GM19452 (cell line): Measurements from ENCODE around the gene PCSK6.

Experiments used
- ATAC-seq: cut with Tn5 transposase; IDR thresholded peaks from one replicate; pipeline ENCODE4 v1.9.1; 2021; ENCODE audit not compliant: unreplicated experiment

The PCSK6 gene

DNA sequence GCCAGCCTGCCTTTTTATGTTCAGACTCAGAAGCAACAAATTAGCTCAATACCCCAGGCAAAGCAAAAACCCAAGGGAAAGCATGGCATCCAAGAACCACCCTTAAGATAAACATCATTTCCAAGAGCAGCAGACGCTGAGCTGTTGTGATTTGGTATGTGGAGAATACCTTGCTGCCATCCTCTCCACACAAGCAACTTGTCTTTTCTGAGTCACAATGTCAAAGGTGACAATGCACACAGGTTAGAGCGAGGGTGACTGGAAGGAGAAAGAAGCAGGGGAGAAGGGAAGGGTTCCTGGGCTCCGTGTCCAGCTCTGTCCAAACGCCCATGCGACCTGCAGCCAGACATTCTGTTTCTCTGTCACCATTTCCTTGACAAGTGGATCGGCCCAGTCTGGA lies 6.0 kb downstream of the PCSK6 start:
- ATAC-seq, result no peak

DNA sequence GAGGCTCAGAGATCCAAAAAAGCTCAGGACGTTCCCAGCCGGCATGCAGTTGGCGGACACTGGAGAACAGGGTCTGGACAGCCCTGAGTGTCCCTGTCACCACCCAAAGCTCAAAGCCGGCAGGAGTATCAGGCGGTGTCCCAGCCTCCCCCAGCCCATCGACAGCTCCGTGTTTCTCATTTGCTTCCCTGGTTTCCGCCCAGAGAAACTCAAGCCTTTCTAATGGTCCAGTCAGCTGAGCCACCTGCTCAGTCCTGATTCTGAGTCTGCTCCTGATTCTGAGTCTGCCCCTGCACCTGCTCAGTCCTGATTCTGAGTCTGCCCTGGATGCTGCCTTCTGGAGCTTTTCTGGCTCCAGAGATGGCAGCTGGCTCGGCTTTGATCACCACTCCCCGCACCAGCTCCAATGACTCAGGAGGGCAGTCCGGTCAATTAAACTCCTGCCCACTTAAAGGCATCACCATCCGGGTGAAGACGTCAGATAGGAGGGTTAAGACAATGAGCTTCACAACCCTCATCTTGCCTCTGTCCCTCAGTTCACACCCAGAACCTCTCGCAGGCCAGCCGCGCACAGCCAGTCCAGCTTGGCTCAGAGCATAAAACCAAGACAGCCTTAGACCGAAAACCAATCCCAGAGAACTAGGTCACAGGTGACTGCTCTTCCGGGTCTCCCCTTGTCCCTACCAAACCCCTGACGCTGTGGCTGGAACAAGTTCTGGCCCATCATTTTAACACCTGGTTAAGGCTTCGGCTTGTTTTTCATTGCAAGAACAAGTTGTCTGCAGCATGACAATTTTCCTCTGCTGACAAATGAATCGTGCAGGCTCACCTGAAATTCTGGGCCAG lies 6.8 kb downstream of the PCSK6 start:
- no peak for ATAC-seq

GRCh38 chr15:101481917-101482525 lies 7.5 kb downstream of the PCSK6 start:
- ATAC-seq, result no peak

DNA sequence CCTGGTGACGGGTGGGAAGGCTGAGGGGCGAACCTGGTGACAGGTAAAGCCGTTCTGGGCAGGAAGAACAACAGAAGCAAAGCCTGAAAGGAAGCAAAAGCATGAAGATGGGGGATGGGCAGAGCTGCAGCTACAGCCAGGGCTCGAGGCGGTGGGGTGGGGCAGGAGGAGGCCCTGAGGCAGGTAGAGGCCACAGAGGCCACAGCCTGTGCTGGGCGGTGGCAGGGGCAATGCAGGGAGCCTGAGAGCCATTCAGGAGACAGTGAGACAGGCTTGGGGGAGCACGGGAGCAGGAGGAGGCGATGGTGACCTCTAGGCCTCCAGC lies 8.2 kb downstream of the PCSK6 start:
- ATAC-seq, result no peak

DNA sequence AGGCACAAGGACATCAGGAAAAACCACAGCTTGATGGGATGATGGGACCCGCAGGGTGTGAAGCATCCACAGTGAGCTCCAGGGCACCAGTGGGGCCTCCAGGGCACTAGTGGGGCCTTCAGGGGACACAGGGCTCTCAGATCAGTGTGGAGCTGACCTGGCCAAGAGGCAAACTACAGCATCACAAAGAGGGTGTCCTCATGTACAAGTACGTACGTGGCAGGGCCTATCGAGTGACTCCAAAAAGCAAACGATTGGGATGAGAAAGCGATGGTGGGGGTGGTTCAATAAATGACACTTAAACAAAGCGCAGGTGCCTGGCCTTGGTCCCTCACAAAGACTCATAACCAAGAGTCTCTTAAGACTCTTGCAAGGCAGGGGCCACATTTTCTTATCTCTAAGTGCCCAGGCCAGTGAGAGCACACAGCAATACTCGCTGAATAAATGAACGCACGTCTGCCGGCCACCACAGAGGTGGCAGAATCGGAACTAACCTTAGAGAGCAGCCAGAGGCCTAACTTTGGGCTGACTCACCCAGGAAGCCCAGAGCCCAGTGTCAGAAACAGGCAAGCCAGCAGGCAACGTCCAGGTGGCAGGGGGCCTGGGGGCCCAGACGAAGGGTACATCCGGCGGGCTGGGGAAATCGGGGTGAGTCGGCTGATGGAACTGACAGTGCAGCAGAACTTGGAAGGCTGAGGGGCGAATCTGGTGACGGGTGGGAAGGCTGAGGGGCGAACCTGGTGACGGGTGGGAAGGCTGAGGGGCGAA lies 8.7 kb downstream of the PCSK6 start:
- ATAC-seq, result no peak

DNA sequence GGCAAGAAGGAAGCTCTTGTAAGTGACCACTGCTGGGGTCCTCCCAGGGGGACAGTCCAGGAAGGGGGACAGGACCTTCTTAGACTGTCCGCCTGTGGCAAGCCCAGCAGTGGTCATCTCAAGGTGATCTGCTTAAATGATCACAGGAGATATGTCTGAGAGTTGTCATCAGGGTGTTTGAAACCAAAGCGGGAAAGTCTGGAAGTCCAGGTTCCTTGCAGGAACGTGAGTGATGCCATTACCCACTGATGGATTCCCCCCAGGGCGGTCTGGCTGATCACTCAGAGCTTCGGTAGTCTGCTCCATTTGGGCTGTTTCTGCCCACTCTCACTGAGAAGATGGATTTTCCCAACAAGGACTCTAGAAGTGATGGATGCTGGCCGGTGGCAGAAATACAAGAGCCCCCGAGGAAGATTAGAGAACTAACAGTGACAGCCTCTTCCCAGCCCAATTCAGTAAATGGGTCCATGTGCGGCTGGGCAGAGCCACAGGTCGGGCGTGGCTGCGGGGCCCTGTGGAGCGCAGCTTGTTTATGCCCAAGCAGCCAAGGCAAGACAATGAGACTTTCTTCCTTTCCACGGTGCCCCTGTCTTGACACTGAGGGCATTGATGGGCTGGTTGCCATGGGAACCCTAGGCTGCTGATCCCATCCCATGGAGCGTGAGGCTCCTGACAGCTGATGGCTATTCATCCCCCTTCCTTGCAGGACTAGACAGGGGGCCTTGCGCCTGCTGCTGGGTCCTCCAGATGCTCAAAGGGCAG lies 9.5 kb downstream of the PCSK6 start:
- ATAC-seq, result no peak

DNA sequence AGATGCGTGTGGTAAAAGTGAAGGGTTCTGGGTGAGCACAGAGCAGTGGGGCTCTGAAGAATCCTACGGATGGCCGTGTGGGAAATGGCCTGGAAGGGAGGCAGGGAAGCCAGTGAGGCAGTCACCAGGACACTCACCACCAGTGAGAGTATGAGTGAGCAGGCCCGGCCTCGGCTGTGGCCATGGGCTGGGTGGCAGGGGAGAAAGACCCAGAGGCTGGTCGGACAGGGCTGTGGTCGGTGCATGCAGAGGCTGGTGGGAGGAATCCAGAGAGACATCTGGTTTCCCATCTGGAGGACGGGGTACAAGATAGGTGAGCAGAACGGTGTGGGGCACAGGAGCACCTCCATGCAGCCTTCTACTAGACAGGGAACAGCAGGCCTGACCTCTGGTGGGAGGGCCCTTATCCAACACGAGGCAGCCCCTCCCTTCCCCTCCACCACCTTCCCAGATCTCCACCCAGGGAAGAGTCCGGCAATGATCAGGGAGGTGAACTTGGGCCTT lies 10.1 kb downstream of the PCSK6 start:
- no peak for ATAC-seq

DNA sequence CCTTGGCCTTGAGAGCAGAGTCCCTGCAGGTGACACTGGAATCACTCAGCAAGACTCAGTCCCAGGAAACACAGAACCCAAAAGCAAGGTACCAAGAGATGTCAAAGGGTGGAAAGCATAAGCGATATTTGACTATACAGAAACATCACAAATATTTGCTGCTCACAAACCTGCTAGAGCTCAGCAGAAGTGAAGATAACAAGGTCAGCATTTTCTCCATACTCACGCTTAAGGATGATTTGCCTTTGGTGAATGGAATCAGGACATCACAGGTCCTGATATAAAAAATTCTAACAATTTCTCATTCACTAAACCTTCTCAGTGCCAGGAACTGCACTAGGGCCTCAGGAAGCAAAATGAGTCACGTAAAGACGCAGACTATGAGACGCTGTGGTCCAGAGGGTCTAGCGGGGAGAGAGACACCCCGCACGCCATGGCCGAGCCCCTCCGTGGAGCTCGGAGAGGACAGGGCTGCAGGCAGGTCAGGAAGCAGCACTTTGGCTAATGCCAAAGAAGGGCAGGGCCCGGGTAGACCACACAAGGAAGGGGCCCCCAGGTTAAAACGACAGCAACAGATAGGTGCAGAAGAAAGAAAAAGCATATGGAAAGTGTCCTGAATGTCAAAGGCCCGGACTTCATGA lies 10.7 kb downstream of the PCSK6 start:
- ATAC-seq, result no peak

DNA sequence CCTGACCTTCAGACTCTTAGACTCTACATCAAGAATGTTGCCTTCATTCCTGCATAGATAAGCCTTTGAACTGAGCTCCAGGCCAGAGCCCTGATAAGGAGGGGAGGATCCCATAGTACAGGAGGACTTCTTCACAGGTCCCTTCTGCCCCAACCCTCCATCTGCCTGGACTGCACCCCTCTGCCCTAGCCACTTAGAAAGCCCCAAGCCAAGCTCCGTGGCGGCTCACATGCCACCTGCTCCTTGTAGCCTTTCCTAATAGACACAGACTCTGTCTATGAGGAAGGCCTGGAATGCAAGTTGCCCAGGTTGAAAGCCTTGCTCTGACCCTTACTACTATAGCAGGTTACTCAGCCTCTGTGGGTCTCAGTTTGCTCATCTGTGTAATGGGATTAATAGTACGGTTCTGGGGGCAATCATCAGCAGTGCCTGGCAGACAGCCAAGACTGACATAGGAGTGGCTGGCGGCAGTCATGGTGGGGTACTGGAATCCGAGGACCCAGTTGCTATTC lies 11.6 kb downstream of the PCSK6 start:
- no peak for ATAC-seq

DNA sequence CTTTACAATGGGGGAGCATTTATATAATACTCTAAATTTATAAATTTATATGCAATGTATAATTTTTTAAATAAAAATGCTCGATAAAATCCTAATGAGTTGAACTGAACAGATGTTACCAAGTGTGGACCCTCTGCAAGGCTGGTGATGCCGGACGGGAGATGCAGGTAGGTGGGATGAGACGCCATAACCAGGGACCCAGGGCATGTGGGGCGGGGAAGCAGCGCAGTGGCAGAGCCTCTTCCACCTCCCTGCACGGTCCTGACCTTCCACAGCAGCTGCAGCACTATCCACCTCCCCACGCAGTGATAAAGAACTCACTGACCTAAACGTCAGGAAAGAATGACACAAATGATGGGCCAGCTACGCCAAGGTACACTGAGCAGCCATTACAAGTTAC lies 12.8 kb downstream of the PCSK6 start:
- ATAC-seq, result no peak

DNA sequence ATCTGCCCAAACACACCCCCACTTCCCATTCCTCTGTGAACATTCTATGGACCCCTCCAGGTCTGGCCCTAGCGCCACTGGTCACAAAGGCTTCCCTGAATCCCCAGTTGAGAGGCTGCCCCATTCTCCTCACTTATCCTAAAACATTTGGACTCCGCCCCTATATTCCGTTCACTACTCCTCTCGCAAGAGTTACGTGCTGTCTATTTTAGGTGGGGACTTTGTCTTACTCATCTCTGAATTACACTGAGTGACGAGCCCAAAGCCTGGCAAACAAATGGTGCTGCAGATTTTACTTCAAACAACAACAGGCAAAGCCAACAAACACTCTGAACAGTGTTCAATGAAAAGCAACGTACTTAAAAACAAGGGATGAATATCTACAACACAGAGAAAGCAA lies 14.5 kb downstream of the PCSK6 start:
- ATAC-seq, result no peak

DNA sequence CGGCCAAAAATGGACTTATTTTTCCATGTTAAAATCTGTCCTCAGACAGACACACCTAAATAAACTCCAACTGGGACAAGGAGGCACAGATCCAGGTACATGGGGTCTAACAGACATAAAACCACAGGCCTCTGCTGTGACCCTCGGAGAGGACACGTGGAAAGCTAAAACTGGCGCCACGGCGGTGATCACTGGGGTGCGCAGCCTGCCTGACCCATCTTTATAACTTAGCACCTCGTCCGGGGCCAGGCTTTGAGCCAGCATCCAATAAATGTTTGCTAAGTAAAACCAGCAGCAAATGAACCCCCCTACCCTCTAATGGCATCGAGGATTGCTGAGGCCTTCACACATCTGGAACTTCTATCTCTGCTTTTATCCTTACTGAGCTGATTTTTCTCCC lies 15.3 kb downstream of the PCSK6 start:
- no peak for ATAC-seq

DNA sequence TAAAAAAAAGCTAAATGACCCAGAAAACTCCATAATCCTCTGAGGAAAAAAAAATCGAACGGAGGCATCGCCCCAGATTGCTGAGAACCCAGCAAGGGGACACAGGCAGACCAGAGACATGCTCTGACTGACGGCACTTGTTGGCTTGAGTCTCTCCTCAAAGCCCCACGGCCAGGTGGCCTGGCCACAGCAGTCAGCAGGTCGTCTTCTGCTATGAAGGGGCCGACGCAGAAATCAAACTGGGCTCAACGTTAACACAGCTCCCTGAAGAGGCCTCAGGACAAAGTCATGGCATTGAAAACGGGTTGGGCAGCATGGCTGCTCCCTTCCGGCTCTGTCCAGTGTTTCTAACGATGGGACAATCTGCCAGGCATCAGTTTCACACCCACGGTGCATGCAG lies 17.5 kb downstream of the PCSK6 start:
- no peak for ATAC-seq

- no peak for ATAC-seq
These were observed 18.8 kb downstream of the PCSK6 start for GRCh38 chr15:101470548-101471239.

DNA sequence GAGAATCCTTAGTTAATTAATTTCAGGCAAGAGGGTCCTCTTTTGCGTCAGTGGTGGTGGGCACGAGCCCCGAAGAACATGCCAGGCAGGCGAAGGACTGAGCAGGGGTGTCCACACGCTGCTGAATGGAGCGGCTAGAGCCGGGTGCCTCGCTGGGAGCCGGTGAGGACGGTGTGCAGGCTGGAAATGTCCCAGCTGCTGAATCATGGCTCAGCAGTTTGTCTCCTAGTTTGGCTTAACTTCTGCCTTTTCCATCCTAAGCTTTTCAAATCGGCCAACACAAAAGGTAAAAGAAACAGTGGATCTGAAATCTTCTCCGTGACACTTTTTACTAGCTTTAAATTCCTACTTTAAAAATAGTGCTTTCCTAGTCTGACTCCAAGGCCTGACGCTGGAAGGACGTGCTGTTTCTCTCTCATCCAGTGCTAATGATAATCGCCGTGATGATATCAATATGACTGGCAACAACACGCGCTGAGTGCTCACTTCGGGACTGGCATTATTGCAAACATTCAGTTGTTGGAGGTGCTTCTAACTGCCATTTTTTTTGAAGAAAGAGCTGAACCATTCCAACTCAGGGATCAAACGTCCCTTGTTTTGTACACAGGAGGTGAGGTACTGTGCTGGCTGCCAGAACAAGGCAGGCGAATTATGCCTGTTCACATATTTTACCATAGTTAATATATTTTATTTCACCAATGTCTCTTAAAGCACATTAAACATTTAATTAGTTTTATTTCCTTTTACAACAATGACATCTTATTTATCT lies 19.8 kb downstream of the PCSK6 start:
- no peak for ATAC-seq

DNA sequence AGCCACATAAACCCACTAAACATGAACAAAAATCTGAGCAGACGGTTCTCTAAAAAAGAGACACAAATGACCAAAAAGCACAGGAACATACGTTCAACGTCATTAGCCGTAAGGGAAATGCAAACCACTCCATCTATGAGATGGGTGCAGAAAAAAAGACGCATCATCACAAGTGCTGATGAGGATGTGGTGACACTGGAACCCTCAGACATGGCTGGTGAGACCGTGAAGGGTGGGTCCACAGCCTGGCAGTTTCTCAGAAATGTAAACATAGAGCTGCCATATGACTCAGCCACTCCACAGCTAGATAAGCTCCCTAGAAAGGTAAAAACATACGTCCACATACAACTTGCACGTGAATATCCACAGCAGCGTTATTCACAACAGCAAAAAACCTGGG lies 23.3 kb downstream of the PCSK6 start:
- ATAC-seq, result no peak

- no peak for ATAC-seq
These were observed 24.4 kb downstream of the PCSK6 start for GRCh38 chr15:101464999-101465669.

DNA sequence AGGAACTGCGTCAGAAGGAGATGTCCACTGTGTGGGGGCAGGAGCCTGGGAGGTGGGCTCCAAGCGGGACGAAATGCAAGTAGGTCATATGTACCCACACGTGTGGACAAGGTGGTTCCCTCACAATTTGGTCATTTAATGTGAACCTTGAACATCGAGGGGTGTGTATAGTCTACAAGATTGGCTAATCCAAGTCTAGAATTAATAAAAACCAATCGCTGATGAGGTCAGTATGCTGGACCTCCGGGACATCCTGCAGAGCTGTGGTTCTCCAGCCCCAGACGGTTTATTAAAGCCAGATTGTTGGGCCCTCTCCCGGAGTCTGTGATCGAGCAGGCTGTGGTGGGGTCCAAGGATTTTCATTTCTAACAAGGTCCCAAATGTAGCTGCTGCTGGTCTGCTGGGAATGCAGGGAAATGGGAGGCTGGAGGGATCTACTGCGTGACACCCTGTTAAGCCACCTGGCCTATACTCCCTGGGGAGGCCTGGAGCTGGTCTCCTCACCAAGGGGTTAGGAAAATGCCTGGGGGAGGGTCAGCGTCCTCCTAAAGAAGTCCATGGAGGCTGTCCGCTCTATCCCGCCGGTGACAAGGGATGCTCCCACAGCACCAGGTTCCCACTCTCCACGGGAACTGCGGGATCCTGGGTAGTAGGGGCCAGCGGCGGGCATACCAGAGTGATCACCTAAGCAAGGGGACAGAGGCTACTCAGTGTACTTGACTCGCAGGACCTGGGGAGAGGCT lies 25.1 kb downstream of the PCSK6 start:
- ATAC-seq, result no peak
